Neural crest cell (in vitro differentiated cells): ENCODE results near the gene COL17A1. TPM values are rescaled to one million over a fixed set of nuclear protein-coding genes. Genes with fewer than 3 reads are reported as not detected.
A peak's percentile ranks its signal among the peaks of the same experiment; 100 is the strongest.

Experiments
- DNase-seq: peaks from one replicate; pipeline ENCODE4 v3.0.0; 2021; ENCODE audit warnings: low read depth, mixed read lengths, low spot score
- H3K27ac Mint-ChIP-seq: one replicate; pipeline ENCODE4 v1.8.0; 2021; ENCODE audit warnings: mild to moderate bottlenecking, mixed read lengths; ENCODE audit not compliant: unreplicated experiment
- H3K27me3 Mint-ChIP-seq: 2 replicates; pipeline ENCODE4 v1.8.0; 2021; ENCODE audit warnings: low read depth, mild to moderate bottlenecking, mixed read lengths
- H3K36me3 Mint-ChIP-seq: 2 replicates; pipeline ENCODE4 v1.8.0; 2021; ENCODE audit warnings: low read depth, mild to moderate bottlenecking, mixed read lengths
- H3K4me1 Mint-ChIP-seq: 2 replicates; pipeline ENCODE4 v1.8.0; 2021; ENCODE audit warnings: mixed read lengths
- H3K4me3 Mint-ChIP-seq: one replicate; pipeline ENCODE4 v1.8.0; 2021; ENCODE audit warnings: mild to moderate bottlenecking, mixed read lengths
- H3K9me3 Mint-ChIP-seq: 2 replicates; pipeline ENCODE4 v1.8.0; 2021; ENCODE audit warnings: mixed read lengths
- CTCF ChIP-seq: fragments of 200-600 bp; sonication (generic); conservative IDR thresholded peaks from 2 replicates; pipeline ENCODE4 v1.5.0; 2021; ENCODE audit warnings: antibody characterized with exemption, mild to moderate bottlenecking
- total RNA-seq: library from RNA; stranded (reverse); gene quantifications from 2 replicates; pipeline ENCODE4 v1.2.1, GENCODE V29; 2021

COL17A1 gene
- total RNA-seq, 1 donor from 2014 or later, result not detected

- H3K27me3 Mint-ChIP-seq, result no peaks in the 10 kb centered on the region
- no peak for DNase-seq
- H3K4me1 Mint-ChIP-seq, result no peaks in the 10 kb centered on the region
- H3K4me3 Mint-ChIP-seq, result no peak overlapping the region
- H3K27ac Mint-ChIP-seq, result no peak overlapping the region
- no peak for TF ChIP-seq CTCF
- H3K9me3 Mint-ChIP-seq, result no peaks in the 10 kb centered on the region
- H3K36me3 Mint-ChIP-seq, result peaks cover 5% of the 10 kb centered on the region
Observed at GRCh38 chr10:103990531-103990930, 95.1 kb downstream of the COL17A1 start.

DNA sequence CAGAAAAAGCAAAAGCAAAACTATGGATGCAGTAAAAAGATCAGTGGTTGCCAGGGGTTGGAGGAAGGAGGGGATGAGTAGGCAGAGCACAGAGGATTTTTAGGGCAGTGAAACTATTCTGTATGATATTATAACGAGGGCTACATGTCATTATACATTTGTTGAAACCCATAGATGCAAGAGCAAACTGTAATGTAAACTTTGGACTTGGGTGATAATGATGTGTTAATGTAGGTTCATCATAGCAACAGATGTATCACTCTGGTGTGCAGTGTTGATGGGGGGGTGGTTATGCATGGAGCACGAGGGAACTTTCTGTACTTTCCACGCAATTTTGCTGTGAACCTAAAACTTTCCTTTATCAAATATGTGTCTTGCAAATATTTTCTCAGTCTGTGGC is 95.6 kb downstream of the COL17A1 start:
- H3K27ac Mint-ChIP-seq, result peak overlapping the region; percentile 25
- H3K9me3 Mint-ChIP-seq, result no peaks in the 10 kb centered on the region
- H3K27me3 Mint-ChIP-seq, result no peaks in the 10 kb centered on the region
- no peak for DNase-seq
- peaks cover 5% of the 10 kb centered on the region for H3K36me3 Mint-ChIP-seq
- TF ChIP-seq CTCF, result no peak
- H3K4me3 Mint-ChIP-seq, result no peak overlapping the region
- no peaks in the 10 kb centered on the region for H3K4me1 Mint-ChIP-seq

- Mint-ChIP-seq H3K4me1 (peaks cover 13% of the 10 kb centered on the region), H3K9me3 (no peaks in the 10 kb centered on the region), H3K27me3 (no peaks in the 10 kb centered on the region), H3K36me3 (no peaks in the 10 kb centered on the region), H3K27ac (no peak overlapping the region), H3K4me3 (no peak overlapping the region)
- TF ChIP-seq CTCF, result no peak
- no peak for DNase-seq
Observed at GRCh38 chr10:103986360-103986759, 99.3 kb downstream of the COL17A1 start.

DNA sequence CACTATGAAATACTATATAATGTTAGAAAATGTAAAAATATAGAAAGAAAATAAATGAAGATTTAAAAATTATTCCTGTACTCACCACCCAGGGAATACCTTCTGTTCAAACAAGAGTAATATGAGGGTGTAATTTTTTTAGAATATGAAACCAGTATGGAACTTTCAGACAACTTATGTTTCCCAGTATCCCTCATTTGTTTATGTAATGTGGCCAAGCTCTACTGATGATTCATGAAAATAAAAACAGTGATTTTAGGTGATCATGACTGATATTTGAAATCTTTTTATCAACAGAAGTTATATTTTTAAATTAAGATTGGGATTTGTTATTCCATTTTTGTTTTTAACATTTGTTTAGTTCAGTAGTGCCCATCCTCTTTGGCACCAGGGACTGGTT is 100.0 kb downstream of the COL17A1 start:
- no peak overlapping the region for H3K4me3 Mint-ChIP-seq
- H3K4me1 Mint-ChIP-seq, result peaks cover 13% of the 10 kb centered on the region
- DNase-seq, result no peak
- no peak overlapping the region for H3K27ac Mint-ChIP-seq
- H3K27me3 Mint-ChIP-seq, result no peaks in the 10 kb centered on the region
- TF ChIP-seq CTCF, result no peak
- H3K9me3 Mint-ChIP-seq, result no peaks in the 10 kb centered on the region
- no peaks in the 10 kb centered on the region for H3K36me3 Mint-ChIP-seq

GRCh38 chr10:103983367-103983911 is 102.2 kb downstream of the COL17A1 start:
- H3K4me3 Mint-ChIP-seq, result no peak overlapping the region
- H3K27me3 Mint-ChIP-seq, result no peaks in the 10 kb centered on the region
- no peak for TF ChIP-seq CTCF
- no peaks in the 10 kb centered on the region for H3K36me3 Mint-ChIP-seq
- H3K4me1 Mint-ChIP-seq, result peaks cover 18% of the 10 kb centered on the region
- no peak overlapping the region for H3K27ac Mint-ChIP-seq
- no peaks in the 10 kb centered on the region for H3K9me3 Mint-ChIP-seq
- DNase-seq, result no peak
